HG02885 (cell line): Measurements from ENCODE around the gene BAIAP2.
"Not testable (repeated sequence)": the region's sequence is repeated elsewhere in the genome, so short reads cannot be mapped to it uniquely, and the experiment has no call there.

Experiments used
- ATAC-seq: cut with Tn5 transposase; IDR thresholded peaks from one replicate; pipeline ENCODE4 v1.9.1; 2021; ENCODE audit warnings: mild to moderate bottlenecking; ENCODE audit not compliant: unreplicated experiment, poor library complexity

Gene BAIAP2

DNA sequence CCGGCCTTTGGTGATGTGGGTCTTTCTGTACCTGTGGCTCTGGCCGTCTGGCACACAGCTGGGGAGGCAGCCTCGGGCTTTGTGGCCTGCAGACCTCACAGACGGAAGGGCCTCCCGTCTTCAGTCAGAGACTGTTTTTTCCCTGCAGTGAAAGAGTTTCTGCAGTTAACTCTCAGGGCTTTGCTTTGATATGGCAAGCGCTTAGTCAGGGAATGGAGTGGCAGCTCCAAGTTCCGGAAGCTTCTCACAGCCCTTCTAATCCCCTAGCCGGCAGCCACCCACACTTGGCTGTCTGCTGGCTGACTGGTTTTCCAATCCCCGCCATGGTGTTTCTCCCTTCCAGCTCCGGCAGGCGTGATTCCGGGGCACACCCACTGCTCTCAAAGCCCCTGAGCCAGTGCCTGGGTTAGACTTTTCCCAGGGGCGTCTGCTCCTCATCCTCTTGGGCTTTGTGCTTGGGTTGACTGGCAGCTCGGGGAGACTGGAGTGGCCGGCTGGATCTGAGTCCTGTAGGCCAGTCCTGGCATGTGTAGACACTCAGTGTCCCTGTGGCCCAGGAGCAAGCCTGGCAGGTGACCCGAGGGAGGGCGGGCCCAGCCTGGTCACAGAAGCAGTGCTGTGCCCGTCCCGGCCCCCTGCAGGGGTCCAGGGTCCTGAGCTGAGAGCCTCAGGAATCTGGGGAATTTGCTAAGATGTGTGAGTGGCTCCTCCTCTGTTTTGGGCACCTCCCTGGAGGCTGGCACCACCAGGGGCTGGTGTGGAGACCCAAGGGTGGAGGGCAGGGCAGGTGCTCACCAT, 29.9 kb downstream of the BAIAP2 start:
- no peak for ATAC-seq

DNA sequence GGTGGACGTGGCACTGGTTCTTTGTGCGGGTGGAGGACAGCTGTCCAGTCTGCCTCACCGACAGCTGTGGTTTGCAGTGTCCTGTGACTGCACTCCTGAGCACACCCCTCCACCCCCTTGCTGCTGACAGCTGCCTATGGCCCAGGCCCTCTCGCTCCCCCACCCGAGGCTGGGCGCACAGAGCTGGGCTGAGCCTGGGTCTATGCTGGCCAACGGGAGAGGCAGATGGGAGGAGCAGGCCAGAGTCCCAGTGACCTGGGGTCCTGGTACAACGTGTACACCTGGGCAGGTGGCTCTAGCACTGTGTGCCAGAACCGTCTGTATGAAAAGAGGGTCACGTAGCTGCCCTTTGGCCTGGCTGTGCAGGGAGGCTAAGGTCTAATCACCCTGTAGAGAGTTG, 30.5 kb downstream of the BAIAP2 start:
- ATAC-seq, result no peak

DNA sequence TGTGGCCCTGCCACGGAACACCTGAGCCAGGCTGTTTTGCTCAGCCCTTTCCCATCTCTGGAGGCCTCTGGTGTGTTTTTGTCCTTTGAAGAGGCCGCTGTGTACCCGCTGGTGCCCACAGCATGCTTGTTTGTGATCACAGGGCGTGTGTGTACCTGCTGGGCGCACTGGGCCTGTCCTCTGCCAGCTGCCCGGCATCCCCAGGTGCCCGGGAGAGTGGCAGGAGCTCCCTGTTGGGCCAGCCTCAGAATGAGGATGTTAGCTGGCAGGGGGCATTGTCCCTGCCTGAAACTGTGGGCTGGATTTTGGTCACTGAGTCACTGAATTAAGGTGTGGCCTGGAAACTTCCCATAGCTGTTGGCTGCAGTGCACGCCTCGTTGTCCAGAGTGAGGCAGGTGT, 31.1 kb downstream of the BAIAP2 start:
- no peak for ATAC-seq

DNA sequence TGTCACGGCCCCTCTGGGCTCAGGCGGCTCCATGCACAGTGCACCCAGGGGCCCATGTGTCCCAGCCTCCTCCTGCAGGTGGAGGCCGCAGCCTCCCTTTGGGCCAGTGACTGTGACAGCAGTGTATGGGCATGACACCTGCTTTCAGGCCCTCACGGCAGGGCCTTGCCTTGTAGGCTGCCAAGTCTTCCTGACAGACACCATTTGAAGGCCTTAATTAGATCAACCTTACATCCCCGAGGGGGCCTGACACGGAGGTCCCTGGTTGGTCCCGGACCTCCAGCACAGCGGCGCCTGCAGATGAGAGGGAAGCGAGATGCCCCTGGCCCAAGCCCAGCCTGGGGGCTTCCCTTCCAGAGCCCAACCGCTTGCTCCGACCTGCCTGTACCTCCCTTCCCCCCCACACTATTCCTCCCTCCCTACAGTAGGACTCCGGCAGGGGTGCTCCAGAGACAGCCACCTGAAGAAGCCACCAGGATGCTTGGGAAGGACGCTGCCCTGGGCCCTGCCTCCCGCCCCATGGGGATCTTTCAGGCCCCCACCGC, 31.9 kb downstream of the BAIAP2 start:
- no peak for ATAC-seq

GRCh38 chr17:81067391-81067811, 32.5 kb downstream of the BAIAP2 start:
- ATAC-seq, result no peak

- ATAC-seq, result no peak
Observed at GRCh38 chr17:81068411-81069134, 33.6 kb downstream of the BAIAP2 start.

DNA sequence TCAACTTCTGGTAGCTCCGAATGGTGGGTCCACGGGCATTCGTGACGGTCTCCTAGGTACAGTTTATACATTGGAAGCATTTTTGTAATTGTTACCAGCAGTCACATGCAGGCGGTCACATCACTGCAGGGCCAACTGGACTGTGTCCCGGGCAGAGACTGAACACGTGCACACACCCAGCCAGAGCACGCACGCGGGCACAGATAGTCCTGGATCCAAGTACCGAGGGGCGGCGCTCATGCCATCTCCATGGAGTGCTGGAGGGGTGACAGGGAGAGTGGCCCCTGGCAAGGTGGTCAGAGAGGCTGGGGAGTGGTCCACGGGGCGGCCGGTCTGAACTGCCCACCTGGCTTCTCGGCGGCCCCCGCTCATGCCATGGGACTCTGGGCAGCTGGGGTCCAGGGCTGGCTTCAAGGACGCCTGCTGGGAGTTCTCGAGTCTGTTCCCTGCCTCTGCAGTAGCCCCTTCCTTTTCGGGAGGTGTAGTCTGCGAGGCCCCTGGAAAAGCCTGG, 34.2 kb downstream of the BAIAP2 start:
- ATAC-seq, result no peak

GRCh38 chr17:81070541-81071246, 35.7 kb downstream of the BAIAP2 start:
- ATAC-seq, result no peak

DNA sequence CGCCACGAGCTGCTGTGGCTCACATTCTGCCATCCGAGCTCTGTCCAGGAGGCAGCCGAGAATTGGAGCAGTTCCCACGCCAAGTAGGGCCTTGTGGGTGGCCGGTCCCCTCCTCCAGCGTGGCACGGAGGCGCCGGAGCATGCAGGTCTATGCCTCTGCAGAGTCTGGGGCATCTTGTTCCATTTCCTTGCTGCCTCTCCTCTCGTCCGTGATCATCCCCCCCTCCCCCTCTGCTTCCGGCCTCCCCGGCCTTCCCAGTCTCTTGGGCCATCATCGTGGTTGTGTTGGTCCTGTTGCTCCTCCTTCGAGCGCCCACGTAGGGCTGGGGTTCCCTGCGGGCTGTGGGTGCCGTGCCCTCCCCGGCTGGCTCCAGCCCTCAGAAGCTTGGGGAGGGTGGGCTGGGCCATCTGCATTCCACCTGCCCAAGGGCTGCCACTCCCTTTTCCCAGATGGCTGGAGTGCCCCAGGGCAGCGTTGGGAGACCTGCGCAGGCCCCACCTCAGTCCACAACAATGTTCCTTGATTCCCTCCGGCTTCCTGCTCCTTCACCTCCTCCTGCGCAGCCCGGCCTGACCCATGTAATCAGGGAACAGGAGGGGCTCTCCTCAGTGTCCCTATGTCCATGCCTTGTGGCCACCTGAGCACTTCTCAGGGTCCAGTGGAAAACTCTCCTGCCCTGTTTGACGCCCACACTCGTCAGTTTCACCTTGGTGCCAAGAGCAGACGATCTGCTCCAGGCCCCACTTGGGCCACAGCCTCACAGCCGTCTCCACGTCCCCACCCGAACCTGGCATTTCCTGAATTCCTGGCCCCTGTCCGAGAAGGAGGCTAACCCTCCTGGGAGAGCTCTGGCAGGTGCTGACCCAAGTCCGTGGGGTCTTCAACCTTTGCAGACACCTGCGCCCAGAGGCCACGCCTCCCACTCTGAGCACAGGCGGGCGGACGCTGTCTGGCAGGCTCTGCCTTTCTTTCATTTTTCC, 37.1 kb downstream of the BAIAP2 start:
- ATAC-seq, result no peak

GRCh38 chr17:81073967-81074839, 39.3 kb downstream of the BAIAP2 start:
- no peak for ATAC-seq

- ATAC-seq, result no peak
Observed at GRCh38 chr17:81074875-81075274, 39.9 kb downstream of the BAIAP2 start.

DNA sequence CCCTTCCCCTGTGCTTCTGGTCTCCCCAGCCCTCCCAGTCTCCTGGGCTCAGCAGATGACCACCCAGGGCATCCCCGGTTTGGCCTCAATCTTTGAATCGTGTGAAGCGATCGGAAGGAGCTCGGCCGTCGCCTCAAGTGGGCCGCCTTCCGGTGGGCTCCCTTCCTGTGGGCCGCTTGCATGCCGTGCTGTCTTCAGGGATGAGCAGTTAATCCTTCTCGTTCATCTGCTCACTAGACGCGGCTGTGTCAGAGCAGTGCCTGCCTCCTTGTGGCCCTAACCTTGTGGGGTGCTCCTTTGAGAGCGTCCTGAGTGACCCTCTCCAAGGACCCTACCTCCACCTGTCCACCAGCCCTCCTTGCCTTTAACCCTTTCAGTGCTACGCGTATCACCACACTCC, 40.4 kb downstream of the BAIAP2 start:
- ATAC-seq, result no peak

DNA sequence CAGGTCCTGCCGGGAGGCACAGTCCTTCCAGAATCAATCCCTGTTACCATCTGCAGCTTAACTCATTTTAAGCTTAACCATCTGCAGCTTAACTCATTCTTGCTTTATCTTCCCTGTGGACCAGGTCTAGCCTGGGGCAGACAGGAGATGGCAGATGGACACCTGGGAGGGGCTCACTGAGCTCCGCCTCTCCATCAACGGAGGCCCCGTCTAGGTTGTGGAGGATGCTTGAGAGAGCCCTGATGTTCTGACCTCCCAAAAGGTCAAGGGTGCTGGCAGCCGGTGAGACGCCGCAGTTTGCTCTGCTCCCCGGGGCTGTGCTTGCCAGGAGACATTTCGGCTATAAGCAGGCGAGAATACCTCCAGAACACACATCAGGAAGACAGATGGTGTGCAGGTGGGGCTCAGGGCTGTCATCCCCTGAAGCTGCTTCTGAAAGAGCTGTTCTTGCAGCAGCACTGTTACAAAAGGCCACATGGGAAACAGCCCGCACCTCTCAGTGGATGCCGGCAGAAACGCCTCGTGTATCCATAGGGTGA, 41.3 kb downstream of the BAIAP2 start:
- no peak for ATAC-seq

- ATAC-seq, result not testable (repeated sequence)
Observed at GRCh38 chr17:81078026-81078913, 43.3 kb downstream of the BAIAP2 start.

GRCh38 chr17:81080019-81080418, 45.1 kb downstream of the BAIAP2 start:
- ATAC-seq, result no peak

GRCh38 chr17:81081222-81082176, 46.5 kb downstream of the BAIAP2 start:
- ATAC-seq, result no peak
